ENCODE results near the gene PHOSPHO2. TPM values are rescaled to one million over a fixed set of nuclear protein-coding genes. Genes with fewer than 3 reads are reported as not detected.

The PHOSPHO2 gene
- total RNA-seq, 2 experiments from 2014 or later, result 3.2 to 4.2 TPM

- Mint-ChIP-seq H3K9me3 (ENCODE audit: insufficient read depth) (no peaks in the 10 kb centered on the region), H3K27me3 (ENCODE audit: low read depth) (no peaks in the 10 kb centered on the region), H3K36me3 (ENCODE audit: low read depth) (peaks cover 11% of the 10 kb centered on the region), H3K4me3 (no peak overlapping the region), H3K4me1 (ENCODE audit: low read depth) (peaks cover 5% of the 10 kb centered on the region), H3K27ac (no peak overlapping the region)
- DNase-seq (no peak), ATAC-seq (no peak)
- ChIA-PET CTCF (interaction anchor here (1.1 to 2.0 kb wide), 2 partner anchors 9 to 11 kb away, joined by 3 to 4 read pairs; no protein-coding TSS in a partner anchor), POLR2A (interaction anchor here (0.6 kb wide), 1 partner anchor 89 kb away, joined by 3 read pairs; no protein-coding TSS in a partner anchor)
Measured at GRCh38 chr2:169743549-169743948, 49.3 kb downstream of the PHOSPHO2 start.

- CTCF ChIA-PET, result no interaction called here
- Mint-ChIP-seq H3K36me3 (ENCODE audit: low read depth) (peaks cover 9% of the 10 kb centered on the region), H3K27ac (no peak overlapping the region), H3K9me3 (ENCODE audit: insufficient read depth) (no peaks in the 10 kb centered on the region), H3K4me3 (no peak overlapping the region), H3K4me1 (ENCODE audit: low read depth) (no peaks in the 10 kb centered on the region), H3K27me3 (ENCODE audit: low read depth) (no peaks in the 10 kb centered on the region)
- POLR2A ChIA-PET, result no interaction called here
- no peak for ATAC-seq
- no peak for DNase-seq
Measured at GRCh38 chr2:169746240-169746639, 52.0 kb downstream of the PHOSPHO2 start.

GRCh38 chr2:169748319-169748718, 54.0 kb downstream of the PHOSPHO2 start:
- Mint-ChIP-seq H3K36me3 (ENCODE audit: low read depth) (peaks cover 7% of the 10 kb centered on the region), H3K9me3 (ENCODE audit: insufficient read depth) (no peaks in the 10 kb centered on the region), H3K4me1 (ENCODE audit: low read depth) (no peaks in the 10 kb centered on the region), H3K4me3 (no peak overlapping the region), H3K27ac (no peak overlapping the region), H3K27me3 (ENCODE audit: low read depth) (no peaks in the 10 kb centered on the region)
- ChIA-PET POLR2A (no interaction called here), CTCF (no interaction called here)
- DNase-seq, result no peak
- no peak for ATAC-seq

Other genes with a start within 250 kb of the PHOSPHO2 start
- gene BBS5, start 215.0 kb upstream of the PHOSPHO2 start, total RNA-seq, result 1 to 10 TPM; 1.9 to 2.2 TPM
- gene KLHL41, start 184.8 kb upstream of the PHOSPHO2 start, total RNA-seq, result not detected
- gene FASTKD1, start 120.6 kb upstream of the PHOSPHO2 start, total RNA-seq, result 10 to 100 TPM; 42.1 to 52.0 TPM
- 10 to 100 TPM; 56.6 to 62.0 TPM for gene PPIG, start 110.1 kb upstream of the PHOSPHO2 start, total RNA-seq
- not detected for gene CFAP210, start 64 bp upstream of the PHOSPHO2 start, total RNA-seq
- gene KLHL23, start 39.4 kb downstream of the PHOSPHO2 start, total RNA-seq, result 1 to 10 TPM; 6.7 to 7.4 TPM
- gene SSB, start 104.4 kb downstream of the PHOSPHO2 start, total RNA-seq, result 10 to 100 TPM; 86.0 to 86.9 TPM
- gene METTL5, start 130.4 kb downstream of the PHOSPHO2 start, total RNA-seq, result 10 to 100 TPM; 57.3 to 66.0 TPM
- 10 to 100 TPM; 20.8 to 21.5 TPM for gene UBR3, start 133.0 kb downstream of the PHOSPHO2 start, total RNA-seq

Measured in activated CD8-positive, alpha-beta T cell treated with anti-CD3 and anti-CD28 coated beads, Interleukin-2, amount 10 ng/mL, durations not matched to agents 7 days and 5 days (primary cell).